GM21529 (cell line): Measurements from ENCODE around the gene LY86.

Experiments used
- ATAC-seq: cut with Tn5 transposase; IDR thresholded peaks from one replicate; pipeline ENCODE4 v1.9.1; 2021; ENCODE audit not compliant: unreplicated experiment

LY86 gene

DNA sequence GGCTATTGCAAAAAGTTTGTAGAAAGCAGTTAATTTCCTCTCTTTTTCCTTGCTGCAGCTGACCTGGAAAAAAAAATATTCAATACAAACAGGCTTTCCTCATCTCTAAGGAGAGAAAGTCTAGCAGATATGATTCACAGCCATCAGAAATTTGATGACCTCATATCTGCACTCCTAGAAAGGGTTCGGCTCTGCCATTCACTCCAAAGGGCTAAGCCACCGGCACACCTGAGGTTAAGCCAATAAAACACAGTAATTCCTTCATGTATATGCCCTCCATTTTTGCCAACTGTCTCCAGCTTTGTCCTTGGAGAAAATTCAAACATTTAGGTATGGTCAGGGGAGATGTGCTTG lies 18.7 kb upstream of the LY86 start:
- no peak for ATAC-seq

GRCh38 chr6:6570929-6571671 lies 17.4 kb upstream of the LY86 start:
- no peak for ATAC-seq

DNA sequence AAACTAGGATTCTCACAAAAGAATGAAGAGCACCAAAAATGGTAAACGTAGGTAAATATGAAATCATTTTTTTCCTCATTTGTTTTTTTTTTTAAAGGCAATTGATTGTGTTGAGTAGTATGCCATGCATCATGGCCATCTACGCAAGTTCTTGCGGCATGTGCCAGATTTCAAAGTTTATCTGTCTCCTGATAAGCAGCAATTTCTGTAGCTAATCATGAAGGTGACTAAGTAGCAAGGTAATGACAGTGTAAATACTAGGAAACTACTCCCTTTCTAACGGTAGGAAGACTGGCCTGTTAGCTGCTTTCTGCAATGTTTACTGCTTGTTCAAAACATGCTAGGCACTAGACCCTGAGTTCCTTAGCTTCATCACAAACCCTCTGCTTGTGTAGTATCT lies 13.4 kb upstream of the LY86 start:
- ATAC-seq = no peak

GRCh38 chr6:6577735-6578134 lies 10.8 kb upstream of the LY86 start:
- no peak for ATAC-seq

- ATAC-seq = no peak
Measured at GRCh38 chr6:6579281-6579680, 9.2 kb upstream of the LY86 start.

DNA sequence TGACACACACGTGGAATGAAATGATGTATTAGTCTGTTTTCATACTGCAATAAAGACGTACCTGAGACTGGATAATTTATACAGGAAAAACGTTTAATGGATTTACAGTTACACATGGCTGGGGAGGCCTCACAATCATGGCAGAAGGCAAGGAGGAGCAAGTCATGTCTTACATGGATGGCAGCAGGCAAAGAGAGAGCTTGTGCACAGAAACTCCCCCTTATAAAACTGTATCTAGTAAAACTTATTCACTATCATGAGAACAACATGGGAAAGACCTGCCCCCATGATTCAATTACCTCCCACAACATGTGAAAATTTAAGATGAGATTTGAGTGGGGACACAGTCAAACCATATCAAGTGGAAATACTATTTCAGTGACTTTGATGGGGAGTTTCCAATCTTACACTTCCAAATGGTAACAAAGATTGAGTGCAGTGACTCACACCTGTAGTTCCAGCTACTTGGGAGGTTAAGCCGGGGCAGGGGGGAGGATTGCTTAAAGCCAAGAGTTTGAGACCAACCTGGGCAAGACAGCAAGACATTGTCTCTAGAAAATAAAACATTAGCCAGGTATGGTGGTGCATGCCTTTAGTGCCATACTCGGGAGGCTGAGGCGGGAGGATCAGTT lies 8.2 kb upstream of the LY86 start:
- ATAC-seq = no peak

GRCh38 chr6:6581054-6581453 lies 7.5 kb upstream of the LY86 start:
- ATAC-seq = no peak

GRCh38 chr6:6582131-6582530 lies 6.4 kb upstream of the LY86 start:
- ATAC-seq = no peak

DNA sequence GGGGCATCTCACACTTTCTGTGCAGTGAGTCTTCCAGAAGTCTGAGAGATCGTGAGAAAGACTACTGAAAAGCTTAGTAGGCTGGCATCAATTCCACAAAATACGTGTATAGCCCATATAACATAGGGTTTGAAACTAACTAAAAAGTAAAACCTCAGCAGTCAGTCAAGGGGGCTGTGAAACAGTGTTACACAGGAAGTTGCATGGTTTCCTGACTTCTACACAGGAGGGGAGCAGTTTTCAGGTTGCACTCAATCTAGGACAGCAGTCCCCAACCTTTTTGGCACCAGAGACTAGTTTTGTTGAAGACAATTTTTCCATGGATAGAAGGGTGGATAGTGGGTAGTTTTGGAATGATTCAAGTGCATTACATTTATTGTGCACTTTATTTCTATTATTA lies 4.7 kb upstream of the LY86 start:
- ATAC-seq = no peak

DNA sequence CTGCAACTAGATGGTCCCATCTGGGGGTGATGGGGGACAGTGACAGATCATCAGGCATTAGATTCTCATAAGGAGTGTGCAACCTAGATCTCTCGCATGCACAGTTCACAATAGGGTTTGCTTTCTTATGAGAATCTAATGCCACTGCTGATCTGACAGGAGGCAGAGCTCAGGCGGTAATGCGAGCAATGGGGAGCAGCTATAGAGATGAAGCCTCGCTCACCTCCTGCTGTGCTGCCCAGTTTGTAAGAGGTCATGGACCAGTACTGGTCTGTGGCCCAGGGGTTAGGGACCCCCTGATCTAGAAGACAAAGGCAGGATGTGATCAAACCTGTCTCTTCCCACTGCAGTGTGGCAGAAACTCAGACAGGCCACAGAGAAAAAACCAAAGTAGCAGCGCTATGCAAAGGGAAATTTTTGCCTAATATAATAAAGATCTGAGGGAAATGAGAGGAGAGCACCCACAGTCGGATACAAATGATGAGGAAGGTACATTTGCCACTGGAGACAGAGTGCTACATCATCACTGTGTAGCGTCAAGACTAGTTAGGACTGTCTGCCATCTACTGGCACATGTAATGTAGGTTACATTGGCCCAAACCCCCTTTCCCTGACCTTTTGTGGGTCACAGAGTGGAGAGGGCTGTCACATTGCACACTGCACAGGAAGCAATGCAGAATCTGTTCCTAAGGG lies 4.1 kb upstream of the LY86 start:
- peak; percentile 29 for ATAC-seq

- ATAC-seq = no peak
Measured at GRCh38 chr6:6585003-6585311, 3.6 kb upstream of the LY86 start.

- no peak for ATAC-seq
Measured at GRCh38 chr6:6586167-6586566, 2.4 kb upstream of the LY86 start.

DNA sequence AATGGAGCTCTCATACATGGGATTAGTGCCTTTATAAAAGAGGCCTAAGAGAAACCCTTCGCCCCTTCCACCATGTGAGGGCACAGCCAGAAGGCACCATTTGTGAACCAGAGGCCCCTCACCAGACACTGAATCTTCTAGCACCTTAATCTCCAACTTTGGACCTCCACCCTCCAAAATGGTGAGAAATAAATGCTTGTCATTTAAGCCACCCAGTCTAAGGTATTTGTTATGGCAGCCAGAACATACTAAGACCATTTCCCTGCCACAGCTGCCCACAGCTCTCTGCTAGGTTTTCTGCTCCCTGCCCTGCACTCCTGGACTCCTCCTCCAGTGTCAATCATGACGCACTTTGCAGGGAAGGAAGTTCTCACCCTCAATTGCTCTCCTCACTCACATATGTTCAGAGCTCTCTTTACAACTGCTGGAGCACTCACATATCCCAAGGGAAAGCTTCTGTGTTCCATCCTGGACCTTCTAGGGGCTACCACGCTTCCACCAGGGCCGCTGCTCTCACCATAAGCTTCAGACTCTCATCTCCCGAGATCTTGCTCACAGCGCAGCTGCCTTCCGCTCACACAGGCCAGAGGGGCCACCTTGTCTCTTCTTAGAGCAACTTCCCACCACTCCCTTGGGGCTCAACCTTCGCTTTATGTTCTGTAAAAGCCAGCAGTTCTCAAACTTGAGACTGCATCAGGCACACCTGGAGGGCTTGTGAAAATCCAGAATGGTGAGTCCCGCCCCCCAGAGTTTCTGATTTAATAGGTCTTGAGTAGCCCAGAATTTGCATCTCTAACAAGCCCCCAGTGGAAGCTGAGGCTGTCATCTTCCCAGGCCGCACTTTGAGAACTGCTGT lies 1.6 kb upstream of the LY86 start:
- ATAC-seq = peak; percentile 46

GRCh38 chr6:6587696-6588063 lies 840 bp upstream of the LY86 start:
- ATAC-seq = no peak

DNA sequence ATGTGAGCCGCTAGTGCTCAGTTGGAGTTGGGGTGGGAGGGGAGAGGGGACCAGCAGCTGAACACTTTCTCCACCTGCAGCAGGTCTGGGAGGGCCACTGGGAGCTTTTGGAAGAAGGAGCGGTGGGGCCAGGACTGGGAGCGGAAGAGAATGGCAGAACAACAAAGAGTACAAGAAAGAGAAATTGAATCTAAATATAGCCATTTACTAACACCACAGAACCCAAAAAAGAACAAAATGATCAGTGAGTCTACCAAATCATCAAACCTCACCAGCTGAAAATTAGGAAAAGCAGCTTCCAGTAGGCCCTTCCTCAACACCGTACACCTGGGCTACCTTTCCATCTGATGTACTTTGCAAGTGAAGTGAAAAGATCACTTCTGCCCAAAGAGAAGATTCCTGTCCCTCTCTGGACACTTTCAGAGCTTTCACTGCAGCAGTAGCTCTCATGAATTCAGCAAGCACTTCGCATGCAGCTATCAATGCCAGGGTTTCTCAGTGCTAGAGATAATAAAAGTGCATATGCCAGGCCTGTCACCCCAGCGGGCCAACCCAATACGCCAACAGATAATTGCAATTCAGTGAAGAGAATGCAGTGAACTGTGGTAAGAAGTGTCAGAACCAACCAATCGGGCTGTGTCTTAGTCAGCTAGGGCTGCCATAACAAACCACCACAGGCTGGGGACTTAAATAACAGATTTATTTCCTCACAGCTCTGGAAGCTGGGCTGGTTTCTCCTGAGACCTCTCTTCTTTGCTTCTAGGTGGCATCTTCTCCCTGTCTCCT lies 597 bp downstream of the LY86 start:
- ATAC-seq = no peak

- ATAC-seq = no peak
Measured at GRCh38 chr6:6590530-6590929, 2.0 kb downstream of the LY86 start.

- ATAC-seq = peak; percentile 23
Measured at GRCh38 chr6:6591778-6592465, 3.4 kb downstream of the LY86 start.

DNA sequence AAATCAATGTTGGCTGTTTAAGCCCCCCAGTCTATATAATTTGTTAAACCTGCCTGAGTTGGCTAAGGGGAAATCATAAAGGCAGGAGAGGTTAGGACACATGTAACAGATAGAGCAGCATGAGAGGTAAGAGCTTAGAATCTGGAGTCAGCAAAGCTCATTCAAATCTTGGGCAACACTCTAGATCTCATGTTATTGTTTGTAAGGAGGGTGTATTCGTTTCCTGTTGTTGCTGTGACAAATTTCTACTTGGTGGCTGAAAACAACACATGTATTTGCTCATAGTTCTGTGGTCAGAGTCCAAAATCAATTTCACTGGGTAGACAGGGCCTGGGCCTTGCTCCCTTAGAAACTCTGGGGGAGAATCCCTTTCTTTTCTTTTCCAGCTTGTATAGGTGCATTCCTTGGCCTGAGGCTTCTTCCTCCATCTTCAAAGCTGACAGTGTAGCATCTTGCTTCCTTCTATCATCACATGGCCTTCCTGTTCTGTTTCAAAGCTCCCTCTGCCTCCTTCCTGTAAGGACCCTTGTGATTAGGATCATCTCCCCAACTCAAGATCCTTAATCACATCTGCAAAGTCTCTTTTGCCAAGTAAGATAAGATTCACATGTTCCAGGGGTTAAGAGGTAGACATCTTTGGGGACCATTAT lies 4.4 kb downstream of the LY86 start:
- ATAC-seq = no peak

DNA sequence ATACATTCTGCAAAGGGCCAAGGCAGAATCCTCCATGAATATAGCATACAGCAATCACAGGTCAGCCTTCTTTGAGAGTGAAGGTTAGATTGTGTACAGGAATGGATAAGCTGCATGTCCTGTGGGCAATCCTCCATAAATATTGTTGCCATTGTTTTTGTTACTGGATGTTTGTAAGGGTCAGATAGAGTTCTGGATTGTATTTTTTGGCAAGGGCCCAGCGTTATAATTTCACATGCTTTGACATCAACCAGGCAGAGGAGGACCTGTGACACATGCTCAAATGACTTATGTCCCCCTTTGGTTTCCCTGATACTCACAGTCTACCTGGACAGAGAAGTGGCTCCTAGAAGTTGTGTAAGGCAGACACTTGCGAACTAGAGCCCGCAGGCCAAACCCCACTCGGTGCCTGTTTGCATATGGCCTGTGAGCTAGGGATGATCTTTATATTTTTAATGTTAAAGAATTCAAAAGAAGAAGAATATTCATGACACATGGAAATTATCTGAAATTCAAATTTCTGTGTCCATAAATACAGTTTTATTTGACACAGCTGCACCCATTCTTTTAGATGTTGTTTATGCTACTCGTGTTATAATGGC lies 5.4 kb downstream of the LY86 start:
- ATAC-seq = no peak
